ENCODE measurements around the gene PEAK3. TPM values are rescaled to one million over a fixed set of nuclear protein-coding genes. Genes with fewer than 3 reads are reported as not detected.

The PEAK3 gene
- total RNA-seq, 1 donor from 2014 or later = 2.0 TPM

GRCh38 chr19:2255982-2256685 lies 25.8 kb downstream of the PEAK3 start, which contains the start of gene JSRP1:
TSS of gene JSRP1 (minus strand) at chr19:2256417. CDS start at chr19:2255314, 1,103 bp downstream.
- peaks cover 8% of the 10 kb centered on the region for H3K27me3 ChIP-seq
- peaks cover 28% of the 10 kb centered on the region for H3K4me1 ChIP-seq
- H3K36me3 ChIP-seq = no peaks in the 10 kb centered on the region
- intact Hi-C loops (cut with DNase I) = no loop called here
- no peaks in the 10 kb centered on the region for H3K9me3 ChIP-seq
- no peak for DNase-seq (ENCODE audit: extremely low spot score in 2 of 2)
- no peak within 1 kb of the TSS for H3K27ac ChIP-seq
- no peak within 1 kb of the TSS for H3K4me3 ChIP-seq
- TF ChIP-seq POLR2A (IDR thresholded peaks at IDR 0.05) = no peak
- no peak for TF ChIP-seq CTCF (IDR thresholded peaks at IDR 0.05)
- no peak for TF ChIP-seq POLR2AphosphoS5 (IDR thresholded peaks at IDR 0.05; ENCODE audit: insufficient read depth in 1 of 2, low read depth in 1 of 2)

DNA sequence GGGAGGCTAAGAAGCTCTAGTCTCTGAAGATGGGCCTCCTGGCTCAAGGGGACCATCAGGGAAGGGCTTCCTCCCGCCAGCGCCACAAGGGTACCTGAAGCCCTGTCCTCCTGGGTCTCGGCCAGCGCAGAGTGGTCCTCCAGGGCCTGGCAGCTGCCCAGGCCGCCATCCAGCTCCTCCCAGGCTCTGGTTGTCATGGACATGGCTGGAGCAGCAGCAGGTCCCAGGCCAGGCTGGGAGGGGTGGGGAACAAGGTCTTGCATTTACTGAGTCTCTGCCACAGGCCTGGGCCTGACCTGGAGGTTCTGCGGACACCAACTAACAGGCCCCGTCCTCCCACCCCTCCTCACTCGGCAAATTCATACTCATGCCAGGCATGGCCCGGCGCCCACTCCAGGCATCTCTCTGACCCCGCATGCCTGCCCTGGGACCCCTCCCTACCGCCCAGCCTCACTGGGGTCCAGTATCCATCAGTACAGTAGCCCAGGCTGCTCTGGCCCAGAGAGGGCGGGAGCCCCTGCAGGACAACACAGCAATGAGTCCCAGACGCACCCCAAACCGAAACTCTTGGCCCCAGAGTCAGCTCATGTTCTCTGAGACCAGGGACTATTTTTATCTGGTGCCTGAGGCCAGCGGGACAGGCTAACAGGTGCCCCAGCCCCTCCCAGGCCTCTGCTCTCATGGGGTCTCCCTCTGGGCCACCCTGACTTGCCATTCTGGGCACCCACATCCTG lies 26.7 kb downstream of the PEAK3 start:
- Histone ChIP-seq H3K4me3 (no peak overlapping the region), H3K9me3 (no peaks in the 10 kb centered on the region), H3K27ac (no peak overlapping the region), H3K36me3 (no peaks in the 10 kb centered on the region), H3K4me1 (peaks cover 32% of the 10 kb centered on the region), H3K27me3 (peaks cover 8% of the 10 kb centered on the region)
- no peak for DNase-seq (ENCODE audit: extremely low spot score in 2 of 2)
- intact Hi-C loops (cut with DNase I) = no loop called here
- TF ChIP-seq CTCF (IDR thresholded peaks at IDR 0.05) = no peak
- no peak for TF ChIP-seq POLR2A (IDR thresholded peaks at IDR 0.05)
- no peak for TF ChIP-seq POLR2AphosphoS5 (IDR thresholded peaks at IDR 0.05; ENCODE audit: insufficient read depth in 1 of 2, low read depth in 1 of 2)

DNA sequence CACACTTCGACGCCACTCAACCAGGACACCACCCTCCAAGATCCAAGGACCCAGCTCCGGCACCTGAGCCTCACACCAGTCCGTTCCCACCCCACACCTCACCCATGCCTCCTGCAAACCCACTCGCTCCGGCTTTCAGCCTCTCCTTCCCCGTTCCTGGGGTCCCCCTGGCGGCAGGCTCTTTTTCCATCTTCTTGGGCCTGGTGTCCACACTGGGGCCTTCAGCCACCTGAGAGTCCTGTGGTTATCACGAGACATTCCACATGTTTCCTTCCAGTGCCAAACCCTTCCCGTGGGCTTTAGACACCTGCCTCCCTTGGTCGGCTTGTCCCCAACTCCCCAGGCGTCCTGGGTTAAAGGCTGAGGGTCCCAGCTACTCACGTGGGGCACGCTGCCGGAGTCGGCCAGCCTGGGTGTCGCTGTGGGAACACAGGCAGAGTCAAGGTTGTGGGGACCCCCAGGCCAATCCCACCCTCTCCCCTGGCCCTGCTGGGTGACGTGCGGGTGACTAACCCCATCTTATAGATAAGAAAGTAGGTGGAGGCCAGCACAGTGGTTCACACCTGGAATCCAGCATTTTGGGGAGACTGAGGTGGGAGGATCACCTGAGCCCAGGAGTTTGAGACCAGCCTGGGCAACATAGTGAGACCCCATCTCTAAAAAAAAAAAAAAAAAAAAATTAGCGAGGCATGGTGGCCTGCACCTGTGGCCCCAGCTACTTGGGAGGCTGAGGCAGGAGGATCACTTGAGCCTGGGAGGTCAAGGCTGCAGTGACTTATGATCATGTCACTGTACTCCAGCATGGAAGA lies 27.7 kb downstream of the PEAK3 start:
- Histone ChIP-seq H3K4me1 (peaks cover 33% of the 10 kb centered on the region), H3K4me3 (no peak overlapping the region), H3K27me3 (peaks cover 8% of the 10 kb centered on the region), H3K9me3 (no peaks in the 10 kb centered on the region), H3K36me3 (no peaks in the 10 kb centered on the region), H3K27ac (no peak overlapping the region)
- TF ChIP-seq CTCF (IDR thresholded peaks at IDR 0.05) (no peak), POLR2A (IDR thresholded peaks at IDR 0.05) (no peak), POLR2AphosphoS5 (IDR thresholded peaks at IDR 0.05; ENCODE audit: insufficient read depth in 1 of 2, low read depth in 1 of 2) (no peak)
- no peak for DNase-seq (ENCODE audit: extremely low spot score in 2 of 2)
- intact Hi-C loops (cut with DNase I) = no loop called here

GRCh38 chr19:2253106-2254063 lies 28.6 kb downstream of the PEAK3 start:
- Histone ChIP-seq H3K4me1 (peaks cover 33% of the 10 kb centered on the region), H3K27me3 (peaks cover 8% of the 10 kb centered on the region), H3K27ac (no peak overlapping the region), H3K36me3 (peaks cover 0 to 1% of the 10 kb centered on the region in 2 donors), H3K4me3 (peak overlapping the region in 1 of 2 donors; percentile 31), H3K9me3 (no peaks in the 10 kb centered on the region)
- no peak for DNase-seq (ENCODE audit: extremely low spot score in 2 of 2)
- TF ChIP-seq POLR2A (IDR thresholded peaks at IDR 0.05) = no peak
- no peak for TF ChIP-seq POLR2AphosphoS5 (IDR thresholded peaks at IDR 0.05; ENCODE audit: insufficient read depth in 1 of 2, low read depth in 1 of 2)
- no peak for TF ChIP-seq CTCF (IDR thresholded peaks at IDR 0.05)
- intact Hi-C loops (cut with DNase I) = no loop called here
